Vagina (tissue), 2 donors: ENCODE measurements around the gene MSI2.

Experiments
- POLR2A ChIP-seq, 2 donors: fragments of 450-650 bp; IDR thresholded peaks; one replicate each; pipeline ENCODE4 v1.6.1; 2017; ENCODE audit warnings: antibody characterized with exemption in 2 of 2, mild to moderate bottlenecking in 2 of 2, moderate library complexity in 2 of 2
- POLR2AphosphoS5 ChIP-seq, 2 donors: sonication (generic); formaldehyde crosslinking; IDR thresholded peaks; one replicate each; pipeline ENCODE4 v1.9.0; 2017; ENCODE audit warnings: antibody characterized with exemption in 2 of 2, mild to moderate bottlenecking in 2 of 2, low read depth in 1 of 2; ENCODE audit not compliant: insufficient read depth in 1 of 2
- TF ChIP-seq, protein P1 (sequence below), 3 experiments: fragments of 450-650 bp in 2 of 3; fragments of 200-600 bp in 1 of 3; sonication (generic) in 1 of 3; IDR thresholded peaks; one replicate each; pipeline ENCODE4 v1.5.1; 2017 to 2019; ENCODE audit warnings: antibody characterized with exemption in 3 of 3, mild to moderate bottlenecking in 2 of 3, moderate library complexity in 2 of 3

DNA sequence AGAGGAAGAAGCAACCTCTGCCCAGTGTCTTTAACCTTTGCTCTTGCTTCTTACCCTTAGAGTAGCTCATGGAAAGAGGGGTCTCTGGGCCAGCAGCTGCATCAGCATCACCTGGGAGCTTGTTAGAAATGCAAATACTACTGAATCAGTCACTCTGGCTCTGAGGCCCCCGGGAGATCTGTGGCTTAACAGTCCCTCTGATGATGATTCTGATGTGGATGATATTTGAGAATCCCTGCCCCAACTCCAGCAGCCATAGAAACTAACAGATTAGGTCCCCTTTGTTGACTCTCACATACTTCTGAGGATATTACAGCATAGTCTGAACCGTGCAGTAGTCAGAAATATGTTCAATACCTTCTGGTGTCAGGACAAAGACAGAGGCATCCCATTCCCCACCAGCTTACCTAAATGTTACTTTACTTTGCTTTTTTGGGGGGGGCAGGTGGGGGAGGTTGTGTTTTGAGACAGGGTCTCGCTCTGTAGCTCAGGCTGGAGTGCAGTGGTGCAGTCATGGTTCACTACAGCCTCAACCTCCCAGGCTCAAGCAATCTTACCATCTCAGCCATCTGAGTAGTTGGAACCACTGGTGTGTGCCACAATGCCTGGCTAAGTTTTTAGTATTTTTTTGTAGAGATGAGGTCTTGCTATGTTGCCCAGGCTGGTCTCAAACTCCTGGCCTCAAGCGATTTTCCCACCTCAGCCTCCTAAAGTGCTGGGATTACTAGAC is 268.7 kb downstream of the MSI2 start:
- TF ChIP-seq POLR2A (IDR thresholded peaks at IDR 0.05) (no peak), POLR2AphosphoS5 (IDR thresholded peaks at IDR 0.05; ENCODE audit: insufficient read depth in 1 of 2, low read depth in 1 of 2) (no peak)
- TF ChIP-seq, protein P1, sequence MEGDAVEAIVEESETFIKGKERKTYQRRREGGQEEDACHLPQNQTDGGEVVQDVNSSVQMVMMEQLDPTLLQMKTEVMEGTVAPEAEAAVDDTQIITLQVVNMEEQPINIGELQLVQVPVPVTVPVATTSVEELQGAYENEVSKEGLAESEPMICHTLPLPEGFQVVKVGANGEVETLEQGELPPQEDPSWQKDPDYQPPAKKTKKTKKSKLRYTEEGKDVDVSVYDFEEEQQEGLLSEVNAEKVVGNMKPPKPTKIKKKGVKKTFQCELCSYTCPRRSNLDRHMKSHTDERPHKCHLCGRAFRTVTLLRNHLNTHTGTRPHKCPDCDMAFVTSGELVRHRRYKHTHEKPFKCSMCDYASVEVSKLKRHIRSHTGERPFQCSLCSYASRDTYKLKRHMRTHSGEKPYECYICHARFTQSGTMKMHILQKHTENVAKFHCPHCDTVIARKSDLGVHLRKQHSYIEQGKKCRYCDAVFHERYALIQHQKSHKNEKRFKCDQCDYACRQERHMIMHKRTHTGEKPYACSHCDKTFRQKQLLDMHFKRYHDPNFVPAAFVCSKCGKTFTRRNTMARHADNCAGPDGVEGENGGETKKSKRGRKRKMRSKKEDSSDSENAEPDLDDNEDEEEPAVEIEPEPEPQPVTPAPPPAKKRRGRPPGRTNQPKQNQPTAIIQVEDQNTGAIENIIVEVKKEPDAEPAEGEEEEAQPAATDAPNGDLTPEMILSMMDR (IDR thresholded peaks at IDR 0.05): no peak
